HG03039 (cell line): ENCODE data around the gene APOL1.
"Not testable (repeated sequence)": the region's sequence is repeated elsewhere in the genome, so short reads cannot be mapped to it uniquely, and the experiment has no call there.

Experiments
- ATAC-seq: cut with Tn5 transposase; IDR thresholded peaks from one replicate; pipeline ENCODE4 v1.9.1; 2021; ENCODE audit warnings: mild to moderate bottlenecking, moderate library complexity; ENCODE audit not compliant: unreplicated experiment

APOL1 gene

DNA sequence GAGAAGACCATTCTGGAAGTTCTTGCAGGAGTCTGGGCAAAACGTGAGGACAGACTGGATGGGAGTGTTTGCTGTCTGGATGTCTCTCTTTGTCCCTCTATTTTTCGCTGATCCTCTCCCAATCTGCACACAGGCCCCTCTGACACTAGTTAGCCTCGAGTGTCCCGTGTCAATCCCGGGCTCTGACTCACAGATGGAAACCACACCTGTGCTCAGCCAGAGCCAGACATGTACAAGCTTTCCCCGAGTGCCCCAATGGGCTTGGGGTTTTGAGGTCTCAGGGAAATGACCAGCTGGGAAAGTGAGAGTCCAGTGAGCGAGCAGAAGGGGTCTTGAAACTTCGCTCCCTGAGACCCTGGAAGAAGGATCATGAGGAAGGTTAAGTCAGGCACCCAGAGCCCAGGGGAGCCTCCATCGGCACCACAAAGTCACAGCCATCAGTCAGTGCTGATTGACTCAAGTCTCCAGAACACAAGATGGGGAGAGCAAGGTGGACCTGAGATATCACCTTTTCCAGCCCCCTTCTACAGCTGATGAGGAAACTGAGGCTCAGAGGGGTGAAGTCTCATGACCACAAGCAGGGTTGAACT is 27.5 kb upstream of the APOL1 start:
- no peak for ATAC-seq

DNA sequence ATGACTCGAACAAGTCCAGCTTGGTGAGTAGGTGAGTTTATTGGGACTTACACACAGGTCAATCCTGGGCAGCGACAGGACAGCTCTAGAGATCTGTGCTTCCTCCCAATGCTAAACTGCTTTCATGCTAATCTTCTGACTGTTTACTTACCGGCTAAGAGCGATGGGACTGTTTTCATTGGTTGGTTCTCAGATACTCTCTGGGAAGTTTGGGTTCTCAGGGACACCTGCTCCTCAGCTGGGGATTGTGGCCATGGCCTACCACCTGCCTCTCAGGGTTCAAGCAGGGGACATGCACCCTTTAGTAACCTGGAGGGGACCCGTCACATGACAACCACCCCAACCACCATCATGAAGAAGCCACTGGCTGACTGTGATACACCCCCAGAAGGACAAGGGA is 26.7 kb upstream of the APOL1 start:
- ATAC-seq: no peak

DNA sequence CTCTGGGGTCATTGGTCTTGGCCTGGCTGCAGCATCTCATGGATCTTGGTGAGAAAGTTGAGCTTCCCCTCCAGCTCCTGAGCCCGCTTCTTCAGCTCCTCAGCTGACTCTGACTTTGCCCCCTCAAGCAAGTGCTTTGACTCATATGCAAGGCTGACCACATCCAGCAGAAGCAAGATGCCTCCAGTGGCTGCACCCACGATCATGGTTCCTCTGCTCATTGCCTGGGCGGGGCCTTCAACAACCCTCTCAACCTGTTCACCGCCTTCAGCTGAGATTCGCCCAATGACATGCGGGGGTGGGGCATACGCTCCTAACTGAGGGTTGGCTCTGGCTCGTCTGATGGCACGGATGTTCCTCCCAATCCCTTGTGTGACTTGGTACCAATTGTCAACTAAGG is 25.5 kb upstream of the APOL1 start:
- ATAC-seq: no peak

DNA sequence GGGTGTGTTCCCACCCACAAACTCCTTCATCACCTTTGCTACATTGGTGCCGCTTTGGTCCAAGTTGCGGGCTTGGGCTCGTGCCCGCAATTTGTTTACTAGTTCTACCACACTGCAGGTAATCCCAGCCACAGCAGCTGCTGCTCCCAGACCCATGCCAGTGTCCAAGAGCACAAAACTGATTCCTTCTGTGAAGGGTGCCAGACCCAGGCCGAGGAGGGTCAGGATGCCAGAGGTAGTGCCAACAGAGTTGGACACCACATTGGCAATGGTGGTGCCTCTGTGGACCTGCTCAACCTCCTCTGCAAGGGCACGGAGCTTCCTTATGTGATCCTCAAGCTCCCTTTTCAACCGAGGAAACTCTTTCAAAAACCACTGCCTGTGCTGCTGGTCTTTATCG is 25.1 kb upstream of the APOL1 start:
- ATAC-seq: no peak

DNA sequence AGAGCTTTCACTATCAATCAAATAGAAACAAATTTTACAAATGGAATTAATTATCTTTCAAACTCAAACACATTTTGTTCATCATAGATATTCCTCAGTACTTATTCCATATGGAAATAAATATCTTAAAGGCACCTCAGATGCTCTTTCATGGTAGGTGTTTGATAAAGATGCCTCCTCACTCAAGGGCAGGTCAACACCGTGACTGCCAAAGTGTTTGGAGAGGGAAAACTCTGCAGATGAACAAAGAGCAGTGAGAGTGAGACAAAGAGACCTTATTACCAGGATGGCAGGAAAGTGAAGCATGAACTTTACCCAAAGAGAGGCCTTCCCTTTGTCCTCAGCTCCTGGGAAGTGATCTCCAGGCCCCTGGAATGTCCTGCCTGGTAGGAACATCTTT is 24.6 kb upstream of the APOL1 start:
- not testable (repeated sequence) for ATAC-seq

DNA sequence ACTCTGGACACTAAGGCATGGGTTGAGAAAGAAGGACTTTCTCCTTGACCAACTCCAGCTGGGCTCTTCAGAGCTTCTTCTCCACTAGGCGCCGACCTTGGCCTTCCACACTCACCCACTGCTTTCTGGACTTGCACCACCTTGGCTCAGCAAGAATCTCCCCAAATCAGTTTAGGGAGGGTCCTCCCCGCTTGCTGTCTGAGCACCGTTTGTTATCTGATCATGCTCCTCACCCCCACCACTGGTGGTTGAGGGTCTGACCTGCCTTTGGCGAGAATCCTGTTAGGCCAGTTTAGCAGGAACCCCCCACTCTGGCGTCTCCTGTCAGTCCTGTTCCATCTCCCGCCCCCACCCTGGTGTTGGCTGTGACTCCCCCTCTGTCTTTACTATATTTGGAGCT is 24.0 kb upstream of the APOL1 start:
- ATAC-seq: no peak

DNA sequence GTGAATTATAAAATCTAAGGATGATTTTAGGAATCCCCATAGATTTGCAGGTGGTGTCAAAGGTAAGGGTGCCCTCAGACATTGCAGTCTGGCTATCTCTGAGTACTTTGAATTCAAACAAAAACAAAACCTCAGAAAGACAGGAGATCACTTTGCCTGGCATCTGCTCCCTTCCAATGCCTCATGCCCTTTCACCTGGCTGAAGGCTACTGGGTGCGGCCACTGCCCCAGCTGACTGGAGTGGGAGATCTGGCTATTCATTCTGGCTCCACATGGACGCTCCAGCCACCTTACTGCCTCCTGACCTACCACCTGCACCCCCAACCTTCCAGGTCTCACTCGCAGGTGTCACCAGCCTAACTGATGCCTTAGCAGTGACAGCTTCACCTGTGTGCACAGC is 23.3 kb upstream of the APOL1 start:
- ATAC-seq: not testable (repeated sequence)

DNA sequence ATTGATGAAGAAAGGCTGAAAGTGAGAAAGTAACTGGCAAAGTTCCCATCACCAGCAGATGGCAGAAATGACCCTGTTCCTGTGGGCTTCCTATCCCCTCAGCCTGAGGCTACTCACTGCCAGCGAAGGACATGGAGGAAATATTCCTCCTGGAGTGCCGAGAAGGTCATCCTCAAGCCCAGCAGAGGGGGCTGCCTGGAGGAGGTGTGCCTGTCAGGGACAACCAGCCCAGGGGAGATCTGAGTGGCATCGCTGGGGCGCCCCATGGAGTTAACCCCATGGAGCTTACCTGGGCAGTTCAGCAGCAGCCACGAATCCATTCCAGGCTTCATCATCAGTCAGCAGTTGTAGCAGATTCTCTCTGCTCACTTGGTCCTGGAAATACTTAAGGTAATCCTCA is 21.9 kb upstream of the APOL1 start:
- ATAC-seq: not testable (repeated sequence)

DNA sequence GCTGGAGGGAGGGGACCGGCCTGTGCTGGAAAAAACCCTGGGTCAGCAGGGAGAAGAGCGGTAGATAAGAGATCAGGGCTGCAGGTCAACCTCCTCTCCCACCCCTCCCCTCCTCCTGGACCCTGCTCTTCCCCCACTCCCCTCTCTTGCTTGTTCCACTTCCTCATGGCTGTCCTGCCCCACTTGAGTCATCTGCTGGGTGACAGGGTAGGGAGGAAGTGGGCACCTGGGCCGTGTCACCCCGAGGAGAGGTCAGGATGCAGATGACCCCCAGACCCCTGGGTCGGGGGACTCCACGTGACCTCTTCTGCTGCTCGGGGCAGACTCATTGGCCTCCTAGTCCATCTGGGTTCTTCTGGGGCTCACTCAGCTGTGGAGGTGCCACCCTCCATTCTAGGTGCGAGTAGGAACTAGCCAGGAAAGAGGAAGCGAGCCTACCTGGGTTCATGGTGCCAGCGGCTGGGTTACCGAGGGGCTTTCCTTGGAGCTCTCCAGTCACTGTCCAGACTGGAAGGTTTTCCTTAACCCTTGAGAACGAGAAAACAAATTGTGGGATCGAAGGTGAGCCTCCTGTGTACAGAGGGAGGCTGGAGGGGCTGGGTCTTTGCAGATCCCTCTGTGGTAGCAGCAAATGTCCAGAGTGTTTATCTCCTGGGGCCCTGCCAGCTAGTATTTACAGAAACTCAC is 20.1 kb upstream of the APOL1 start:
- no peak for ATAC-seq

DNA sequence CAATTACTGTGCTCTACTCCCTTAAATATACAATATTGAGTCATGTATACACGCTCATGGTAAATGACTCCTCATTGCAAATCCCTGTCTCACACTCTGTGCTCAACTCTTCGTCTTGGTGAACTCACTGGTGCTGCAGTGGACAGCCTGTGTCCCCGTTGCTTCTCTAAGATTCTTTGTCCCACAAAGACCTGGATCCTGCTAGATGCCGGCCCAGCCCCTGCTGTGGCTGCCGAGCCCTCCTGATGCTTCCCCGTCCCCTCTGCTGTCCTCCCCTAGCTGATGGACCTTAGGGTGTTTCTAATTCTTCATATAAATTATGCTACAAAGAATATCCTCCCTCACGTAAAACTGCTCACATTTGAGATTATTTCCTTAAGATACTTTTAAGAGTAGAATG is 19.1 kb upstream of the APOL1 start:
- ATAC-seq: no peak

DNA sequence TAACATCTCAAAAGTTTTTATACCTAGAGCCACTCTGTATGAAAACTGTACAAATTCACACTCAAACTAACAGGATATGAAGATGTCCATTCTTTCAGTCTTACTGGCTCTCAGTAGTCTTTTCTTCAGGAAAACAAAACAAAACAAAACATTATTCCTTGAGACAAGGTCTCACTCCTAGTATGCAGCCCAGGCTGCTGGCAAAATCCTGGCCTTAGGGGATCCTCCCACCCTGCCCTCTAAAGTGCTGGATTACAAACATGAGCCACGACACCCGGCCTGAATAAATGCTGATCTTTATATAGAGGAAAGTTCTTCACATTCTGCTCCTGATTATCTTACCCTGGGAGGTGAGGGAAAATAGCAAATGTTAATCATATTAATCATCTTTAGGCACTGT is 18.7 kb upstream of the APOL1 start:
- ATAC-seq: no peak

DNA sequence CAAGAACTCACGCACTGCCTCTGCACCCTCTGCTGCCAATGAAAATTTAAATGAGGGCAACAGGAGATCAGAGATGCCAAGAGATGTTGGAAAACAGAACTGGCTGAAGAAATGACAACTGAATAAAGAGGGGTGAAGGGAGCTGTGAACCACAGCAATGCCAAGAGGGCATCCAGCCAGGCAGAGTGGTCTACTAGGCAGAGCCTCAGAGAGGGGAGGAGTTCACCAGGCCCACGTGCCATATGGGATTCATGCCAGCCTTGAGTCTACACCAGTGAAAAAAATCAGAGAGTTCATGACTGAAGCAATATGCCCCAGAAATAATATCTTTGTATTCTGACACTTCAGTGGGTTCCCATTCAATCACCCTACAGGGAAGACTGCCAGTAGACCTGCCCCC is 18.0 kb upstream of the APOL1 start:
- ATAC-seq: no peak

DNA sequence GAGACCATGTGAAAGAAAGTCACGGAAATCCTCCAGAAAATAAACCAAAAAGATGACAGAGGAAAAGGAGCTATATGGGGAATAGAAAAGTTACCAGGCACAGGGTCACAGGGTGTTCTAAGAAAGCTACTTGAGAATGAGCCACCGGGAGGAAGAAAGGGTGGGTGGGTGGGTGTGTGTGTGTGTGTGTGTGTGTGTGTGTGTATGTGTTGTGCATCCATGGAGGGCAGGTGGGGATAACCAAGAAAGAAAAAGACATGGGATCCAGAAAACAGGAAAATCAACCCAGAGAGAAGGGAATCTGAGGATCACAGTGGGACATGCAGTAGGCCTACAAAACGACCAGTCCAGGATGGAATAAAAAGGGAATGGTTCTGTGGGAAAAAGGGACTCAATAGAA is 17.3 kb upstream of the APOL1 start:
- ATAC-seq: no peak

DNA sequence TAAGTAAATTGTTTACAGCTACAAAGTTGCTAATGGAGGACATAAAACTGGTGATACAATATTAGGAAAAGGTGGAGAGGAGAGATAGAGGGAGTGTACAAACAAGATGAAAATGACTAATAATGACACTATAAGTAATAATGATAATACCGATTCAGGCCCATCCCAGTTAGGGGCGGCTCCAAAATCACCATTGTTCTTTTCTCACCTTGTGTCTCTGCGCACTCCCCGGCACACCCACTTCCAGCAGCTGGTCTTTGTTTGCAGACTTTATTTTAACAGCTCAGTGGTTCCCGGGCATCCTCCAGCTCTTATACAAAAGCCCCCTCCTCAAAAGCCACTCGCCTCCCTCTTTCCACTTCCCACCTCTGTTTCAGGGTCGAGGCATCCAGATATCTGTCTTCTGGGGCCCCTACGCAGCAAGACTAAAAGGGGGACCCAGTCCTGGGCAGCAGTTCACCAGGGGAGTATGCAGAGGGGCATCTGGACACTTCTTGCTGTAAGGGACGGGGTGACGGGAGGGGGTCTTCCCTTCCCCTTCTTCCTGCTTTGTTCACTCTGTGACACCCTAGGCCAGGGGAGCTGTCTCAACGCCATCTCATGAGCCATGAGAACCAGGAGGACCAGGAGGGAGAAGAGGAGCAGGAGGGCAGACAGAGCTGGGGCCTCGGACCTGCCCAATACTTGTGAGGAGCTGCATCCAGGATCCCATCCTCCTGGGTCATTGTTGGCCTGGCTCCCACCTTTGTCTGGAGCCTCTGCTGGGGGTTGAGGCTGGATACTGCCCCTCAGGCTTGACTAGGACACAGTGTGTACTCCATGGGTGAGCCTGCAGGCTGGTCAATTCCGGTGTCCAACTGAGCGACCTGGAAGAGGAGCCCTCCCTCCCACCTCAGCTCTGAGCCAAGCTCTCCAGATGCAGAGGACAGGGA is 16.3 kb upstream of the APOL1 start:
- ATAC-seq: no peak

DNA sequence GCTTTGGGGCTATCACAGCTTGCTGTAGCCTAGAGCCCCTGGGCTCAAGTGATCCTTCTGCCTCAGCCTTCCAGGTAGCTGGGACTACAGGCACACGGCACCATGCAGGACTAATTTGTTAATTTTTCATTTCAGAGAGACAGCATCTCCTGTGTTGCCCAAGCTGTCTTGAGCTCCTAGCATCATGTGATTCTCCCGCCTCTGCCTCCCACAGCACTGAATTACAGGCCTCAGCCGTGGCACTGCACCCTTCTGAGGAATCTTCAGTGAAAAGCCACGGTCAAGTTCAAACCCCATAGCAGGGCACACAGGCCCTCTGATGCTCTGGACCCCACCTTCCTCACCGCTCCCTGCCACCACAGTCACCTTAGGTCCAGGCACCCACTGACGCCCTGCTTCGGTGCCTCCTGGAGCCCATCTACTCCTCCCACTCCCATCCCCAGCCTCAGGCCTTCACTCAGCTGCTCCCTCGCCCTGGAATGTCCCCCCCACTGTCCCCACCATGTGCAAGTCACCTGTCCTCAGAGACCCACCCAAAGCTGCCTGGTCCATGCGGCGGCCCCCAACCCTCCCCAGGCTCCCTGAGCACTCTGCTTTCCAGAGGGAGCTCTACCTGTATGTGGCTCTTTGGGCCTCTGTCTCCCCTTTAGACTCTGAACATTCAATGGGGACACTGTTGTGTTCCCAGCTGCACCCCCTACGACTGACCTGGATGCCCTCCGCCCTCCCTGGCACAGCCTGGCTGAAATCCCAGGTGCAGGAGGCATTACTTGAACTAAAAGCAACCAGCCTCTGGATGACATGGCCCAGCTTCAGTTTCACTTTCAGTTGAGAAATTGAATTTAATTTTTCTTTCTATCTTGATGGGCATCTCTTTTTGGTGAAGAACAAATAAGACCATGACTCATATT is 15.2 kb upstream of the APOL1 start:
- no peak for ATAC-seq

DNA sequence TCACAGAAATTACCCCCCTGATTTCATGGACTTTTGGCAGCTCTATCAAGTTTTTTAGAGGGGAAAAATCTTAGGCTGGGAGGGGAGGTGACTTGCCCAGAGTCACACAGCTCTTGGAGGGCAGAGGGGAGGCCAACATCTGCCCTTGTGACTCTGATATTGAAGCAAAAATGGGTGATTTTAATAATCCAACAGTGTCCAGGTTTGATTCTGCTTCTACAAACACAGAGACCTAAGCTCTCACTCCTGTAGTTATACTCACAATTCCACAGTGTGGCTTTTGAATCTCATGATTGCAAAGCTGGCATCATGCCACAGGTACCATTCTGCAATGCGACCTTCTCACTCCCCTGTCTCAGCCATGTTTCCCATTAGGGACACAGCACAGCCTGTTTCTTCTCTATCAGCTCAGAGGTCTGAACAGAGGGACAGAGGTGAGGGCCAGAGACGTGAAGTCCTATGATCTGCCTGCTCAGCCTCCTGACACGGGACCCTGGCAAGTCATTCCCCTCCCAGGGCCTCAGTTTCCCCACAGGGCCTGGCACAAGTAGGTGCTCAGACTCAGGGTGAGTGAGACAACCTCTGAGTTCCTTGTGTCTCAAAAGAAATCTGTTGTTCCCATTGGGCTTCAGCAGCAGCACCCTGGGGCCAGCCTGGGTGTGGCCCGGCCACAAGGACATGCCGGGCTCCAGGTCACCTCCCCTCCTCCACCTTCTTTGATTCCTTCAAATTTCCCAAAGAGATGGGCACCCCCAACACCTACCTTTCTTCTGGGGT is 14.4 kb upstream of the APOL1 start:
- peak; percentile 13 for ATAC-seq

DNA sequence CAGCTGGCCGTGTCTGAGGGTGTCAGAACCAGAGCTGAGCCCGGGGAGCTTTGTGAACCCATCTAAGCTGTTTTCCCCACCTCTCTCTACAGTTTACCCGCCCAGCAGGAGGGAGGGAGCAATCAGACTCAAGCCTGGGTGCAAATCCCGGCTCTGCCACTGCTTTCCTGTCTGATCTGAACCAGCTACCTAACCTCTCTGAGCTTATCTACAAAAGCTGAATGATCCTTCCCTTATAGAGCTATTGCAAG is 13.9 kb upstream of the APOL1 start:
- ATAC-seq: no peak

DNA sequence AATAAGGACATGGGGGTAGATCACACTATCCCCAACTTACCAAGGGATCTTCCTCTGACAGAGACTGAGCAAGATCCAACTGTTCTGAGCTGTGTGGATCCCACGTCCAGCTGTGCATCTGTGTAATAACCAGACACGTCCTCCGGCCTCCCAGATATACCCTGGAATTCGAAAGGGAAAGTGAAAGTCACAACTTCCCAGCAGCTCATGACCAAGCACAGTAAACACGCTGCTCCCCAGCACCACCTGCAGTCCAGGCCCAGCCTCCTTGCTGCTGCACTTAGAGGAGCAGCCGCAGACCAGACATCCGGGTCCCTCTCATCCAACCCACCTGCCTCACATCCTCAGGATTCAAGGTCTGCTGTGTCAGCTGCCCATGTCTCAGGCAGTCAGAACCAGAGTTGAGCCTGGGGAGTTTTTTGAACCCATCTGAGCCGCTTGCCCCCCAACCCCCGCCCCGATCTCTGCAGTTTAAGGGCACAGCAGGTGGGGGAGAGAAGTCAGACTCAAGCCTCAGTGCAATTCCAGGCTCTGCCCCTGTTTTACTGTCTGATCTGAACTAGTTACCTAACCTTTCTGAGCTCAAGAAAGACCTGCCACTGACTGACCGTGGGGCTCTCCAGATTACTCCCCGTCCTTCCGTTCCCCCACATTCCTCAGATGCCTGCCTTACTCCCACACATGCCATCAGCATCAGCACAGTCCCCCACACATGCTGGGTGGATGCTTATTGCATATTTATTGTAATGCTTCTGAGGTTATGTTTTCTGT is 13.3 kb upstream of the APOL1 start, which contains the start of gene APOL2:
Gene APOL2, minus strand, starts transcription at position 127 of the 771 bp plus-strand sequence. CDS start 6,365 bp downstream, outside the sequence.
- peak; percentile 82 for ATAC-seq

DNA sequence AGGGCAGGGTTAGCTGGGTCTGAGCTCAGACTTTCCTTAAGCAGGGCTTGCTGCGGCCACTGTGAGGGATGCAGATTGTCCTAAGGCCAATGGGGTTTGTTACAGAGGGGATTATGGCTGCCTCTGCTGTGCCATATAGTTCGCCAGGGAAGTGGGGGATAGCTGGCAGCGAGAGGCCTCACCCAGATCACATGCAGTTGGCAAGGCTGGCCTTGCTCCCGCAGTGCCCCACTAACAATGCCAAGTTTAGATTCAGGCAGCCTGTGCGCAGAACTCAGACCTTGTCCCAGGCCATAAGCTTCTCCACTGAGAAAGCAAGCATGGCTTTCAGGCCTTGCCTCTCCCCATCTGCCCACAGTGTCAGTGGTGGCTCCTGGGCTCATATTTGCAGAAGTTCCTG is 8.9 kb upstream of the APOL1 start:
- ATAC-seq: no peak
